GM18858 (cell line): ENCODE results near the gene LRFN2.

Source experiments
- ATAC-seq: cut with Tn5 transposase; IDR thresholded peaks from one replicate; pipeline ENCODE4 v1.9.1; 2021; ENCODE audit not compliant: unreplicated experiment

The LRFN2 gene

DNA sequence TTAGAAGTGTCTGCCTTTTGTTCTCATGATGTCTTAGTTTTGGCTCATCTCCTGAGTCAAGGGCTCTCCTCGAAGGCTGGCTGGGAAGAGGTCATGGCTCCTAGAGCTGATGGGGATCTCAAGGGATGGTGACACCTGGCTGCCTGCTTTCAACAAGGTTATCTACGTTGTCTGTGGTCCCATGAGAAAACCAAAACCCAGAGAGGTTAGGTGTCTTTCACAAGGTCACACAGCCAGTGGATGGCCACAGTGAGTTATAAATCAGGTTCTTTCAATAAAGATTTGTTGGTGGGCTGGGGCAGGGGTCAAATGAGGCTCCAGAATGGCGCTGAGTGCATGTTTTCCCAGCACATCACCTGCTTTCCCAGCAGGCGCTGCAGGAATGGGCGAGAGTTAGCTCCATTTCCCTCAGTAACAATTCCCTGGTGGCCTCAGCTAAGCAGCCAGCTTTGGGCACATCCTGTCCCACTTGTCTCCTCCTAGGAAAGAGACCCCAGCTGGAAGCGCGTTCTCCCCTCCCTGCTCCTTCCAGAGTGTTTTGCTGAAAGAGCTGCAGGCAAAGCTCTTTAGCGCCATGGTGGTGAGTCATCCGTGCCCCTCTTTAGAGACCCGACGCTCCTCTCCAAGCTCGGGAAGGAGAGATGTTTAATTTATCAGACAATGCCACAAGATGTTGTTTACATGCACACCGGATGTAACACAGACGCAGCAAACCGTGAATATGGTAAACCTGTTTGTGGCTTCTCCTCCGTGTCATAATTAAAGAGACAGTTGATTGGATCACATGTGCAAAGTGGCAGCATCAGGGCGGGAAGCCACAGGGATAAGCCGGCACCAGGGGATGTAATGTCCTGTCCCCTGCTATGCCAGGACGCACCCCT lies 109.7 kb downstream of the LRFN2 start:
- no peak for ATAC-seq

DNA sequence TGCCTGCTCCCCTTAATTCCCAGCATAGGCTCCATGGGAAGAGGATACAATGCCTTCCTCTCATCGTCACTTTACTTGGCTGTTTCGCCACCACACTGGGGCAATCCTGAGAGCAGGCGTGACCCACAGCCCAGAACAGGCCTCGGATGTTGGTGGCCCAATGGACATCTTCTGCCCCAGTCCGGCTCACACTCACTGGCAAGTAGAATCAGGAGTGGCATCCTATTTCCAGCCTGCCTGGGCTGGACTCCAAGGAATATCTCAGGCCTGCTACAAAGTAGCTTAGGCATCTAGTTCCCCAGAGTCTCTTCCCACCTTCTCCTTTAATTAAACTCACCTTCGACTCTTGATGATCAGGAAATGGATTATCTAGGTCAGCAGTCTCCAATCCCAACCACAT lies 110.5 kb downstream of the LRFN2 start:
- no peak for ATAC-seq

DNA sequence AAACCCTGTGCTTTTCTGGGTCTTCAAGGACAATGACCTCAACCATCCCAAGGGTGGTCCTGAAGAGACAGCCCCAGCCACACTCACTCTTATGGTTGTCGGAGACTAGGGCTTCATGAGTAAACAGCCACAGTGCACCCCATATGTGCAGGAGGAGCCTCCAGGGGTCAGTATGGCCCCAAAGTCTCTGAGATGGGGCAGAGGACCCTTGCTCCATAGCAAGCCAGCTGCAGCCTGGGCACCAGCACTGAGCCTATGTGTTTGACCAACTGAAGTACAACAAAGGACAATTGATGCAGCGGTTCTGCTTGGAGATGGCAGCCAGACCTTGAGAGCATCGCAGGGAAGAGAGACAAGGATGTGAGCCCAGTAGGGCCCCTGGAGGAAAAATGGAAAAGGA lies 112.2 kb downstream of the LRFN2 start:
- ATAC-seq = no peak

DNA sequence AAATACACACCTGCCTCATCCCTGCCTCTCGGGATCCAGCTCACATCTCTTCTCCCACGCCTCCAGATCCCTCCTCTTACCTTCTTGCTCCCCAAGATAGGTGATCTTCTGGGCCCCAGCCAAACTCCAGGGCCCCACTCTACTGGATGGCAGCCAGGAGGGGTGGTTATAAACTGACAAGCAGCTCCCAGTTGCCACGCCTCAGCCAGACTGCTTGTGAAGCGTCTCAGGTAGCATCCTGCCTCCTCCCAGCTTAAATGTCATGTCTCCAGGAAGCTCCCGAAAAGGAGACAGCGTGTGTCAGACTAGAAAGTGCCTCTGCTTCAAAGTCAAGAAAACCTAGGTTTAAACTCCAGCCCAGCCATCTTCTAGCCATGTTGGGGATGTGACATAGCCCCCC lies 114.1 kb downstream of the LRFN2 start:
- no peak for ATAC-seq

DNA sequence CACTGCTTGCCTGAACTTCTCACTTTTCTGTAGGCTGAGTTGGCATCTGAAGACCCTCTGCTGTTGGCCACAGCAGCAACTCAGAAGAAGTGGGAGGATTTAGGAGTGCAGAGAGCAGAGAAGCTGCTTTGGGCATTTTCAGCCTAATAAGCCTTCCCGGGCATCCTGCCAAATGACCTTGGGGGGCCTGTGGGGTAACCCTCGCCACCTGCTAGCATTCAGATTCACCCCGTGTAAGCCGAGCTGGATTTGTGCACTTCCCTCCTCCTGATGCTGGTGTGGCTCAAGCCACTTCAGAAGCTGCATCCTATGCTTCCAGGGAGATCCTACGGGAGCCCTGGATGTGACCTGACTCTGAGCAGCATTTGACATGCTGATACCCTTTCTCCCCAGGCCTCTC lies 114.8 kb downstream of the LRFN2 start:
- no peak for ATAC-seq

DNA sequence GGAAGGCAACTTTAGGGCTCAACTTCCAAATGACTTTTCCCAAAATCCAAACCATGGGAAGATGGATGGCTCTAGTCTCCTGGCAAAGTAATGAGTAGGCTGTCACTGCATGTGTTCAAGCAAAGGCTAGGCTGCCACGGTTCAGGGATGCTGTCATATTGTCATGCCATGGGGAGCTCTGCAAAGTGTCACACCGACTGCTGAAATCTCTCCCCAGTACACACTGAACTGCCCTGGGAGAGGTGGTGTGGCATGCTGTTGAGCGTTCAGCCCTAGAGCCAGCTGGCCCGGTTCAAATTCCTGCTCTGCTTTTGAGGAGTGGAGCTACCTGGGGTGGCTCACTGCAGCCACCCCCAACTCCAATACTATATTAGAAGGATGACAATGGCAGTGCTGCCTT lies 115.9 kb downstream of the LRFN2 start:
- ATAC-seq = no peak

DNA sequence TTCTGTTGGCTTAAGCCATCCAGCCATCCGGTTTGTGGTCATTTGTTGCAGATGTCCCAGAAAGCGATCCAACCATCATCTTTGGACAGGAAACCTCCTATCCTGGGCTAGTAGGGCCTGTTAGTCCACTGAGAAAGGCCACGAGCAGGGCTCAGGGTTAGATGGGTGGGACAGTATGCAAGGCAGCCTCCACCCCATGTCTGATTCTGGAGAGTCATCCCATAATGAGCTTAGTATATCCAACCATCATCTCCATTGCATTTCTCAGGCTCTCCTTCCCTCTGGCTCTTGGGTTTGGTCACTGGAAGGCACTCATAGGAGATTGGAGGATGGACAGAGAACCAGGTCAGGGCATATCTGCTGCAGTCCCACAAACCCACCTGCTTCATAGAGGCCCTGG lies 117.8 kb downstream of the LRFN2 start:
- no peak for ATAC-seq

DNA sequence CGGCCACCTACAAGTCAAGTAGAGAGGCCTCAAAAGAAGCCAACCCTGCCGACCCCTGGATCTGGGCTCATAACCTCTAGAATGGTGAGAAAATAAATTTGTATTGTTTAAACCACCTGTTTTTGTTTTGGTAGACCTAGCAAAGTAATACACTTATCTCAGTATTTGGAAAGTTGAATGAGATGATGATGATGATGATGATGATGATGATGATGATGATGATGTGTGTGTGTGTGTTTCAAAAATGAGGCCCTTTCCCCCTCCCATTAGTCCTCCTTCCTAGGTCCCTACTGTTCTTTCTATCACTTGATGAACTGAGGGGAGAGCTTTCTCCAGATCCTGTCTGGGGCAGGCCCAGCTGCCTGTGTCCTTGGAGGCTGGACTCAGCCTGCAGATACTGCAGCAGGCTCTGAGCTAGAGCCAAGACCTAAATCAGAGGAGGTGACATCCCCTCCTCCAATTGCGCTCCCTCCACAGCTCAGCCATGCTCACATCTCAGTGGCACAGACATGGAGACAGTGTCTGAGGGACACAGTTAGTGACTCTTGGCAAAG lies 120.1 kb downstream of the LRFN2 start:
- ATAC-seq = no peak

DNA sequence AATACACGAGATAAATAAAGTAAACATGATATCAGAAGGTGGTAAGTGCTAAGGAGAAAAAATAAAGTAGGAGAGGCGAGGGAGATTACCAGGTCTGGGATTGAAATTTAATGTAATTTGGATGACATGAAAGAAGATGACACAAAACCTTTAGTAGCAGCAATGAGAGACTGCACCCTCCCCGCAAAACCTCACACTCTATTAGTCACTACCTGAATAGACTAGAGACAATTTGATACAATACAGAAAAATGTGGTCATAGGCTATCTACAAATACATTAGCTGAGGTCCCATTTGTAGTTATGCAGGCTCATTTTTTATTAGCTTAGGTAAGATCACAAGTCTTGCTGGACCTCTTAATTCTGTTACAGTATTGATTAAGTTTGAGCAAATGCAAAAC lies 125.5 kb downstream of the LRFN2 start:
- no peak for ATAC-seq

DNA sequence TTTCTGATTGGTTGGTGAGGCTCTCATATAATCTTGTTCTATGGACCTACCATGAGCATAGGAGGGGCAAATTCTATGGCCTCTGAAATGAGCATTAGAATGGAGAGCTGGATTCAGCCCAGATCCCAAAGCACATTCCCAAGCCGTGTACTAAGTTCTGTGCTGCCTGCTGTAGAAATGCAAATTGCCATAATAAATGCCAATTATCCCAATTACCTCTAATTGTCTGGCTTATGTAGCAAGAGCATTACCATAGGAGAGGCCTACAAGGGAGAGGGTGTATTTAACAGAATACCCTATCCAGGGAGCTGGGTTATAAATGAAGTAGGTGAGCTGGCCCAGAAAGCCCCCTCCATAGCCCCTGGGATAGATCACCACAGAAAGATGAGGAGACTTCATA lies 126.8 kb downstream of the LRFN2 start:
- no peak for ATAC-seq

DNA sequence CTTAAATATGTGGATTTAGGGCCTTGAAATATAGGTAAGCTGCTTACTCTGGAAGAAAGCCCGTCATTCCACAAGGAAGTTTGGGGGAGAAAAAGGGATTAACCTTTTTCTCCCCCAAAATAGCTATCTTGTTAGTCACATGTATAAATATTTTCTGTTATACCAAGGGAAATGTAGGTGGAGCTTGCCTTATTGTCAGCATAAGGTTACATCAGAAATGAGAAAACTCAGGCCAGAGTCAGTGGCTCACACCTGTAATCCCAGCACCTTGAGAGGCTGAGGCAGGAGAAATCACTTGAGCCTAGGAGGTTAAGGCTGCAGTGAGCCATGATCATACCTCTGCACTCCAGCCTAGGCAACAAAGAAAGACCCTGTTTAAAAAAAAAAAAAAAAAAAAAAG lies 129.9 kb downstream of the LRFN2 start:
- no peak for ATAC-seq

DNA sequence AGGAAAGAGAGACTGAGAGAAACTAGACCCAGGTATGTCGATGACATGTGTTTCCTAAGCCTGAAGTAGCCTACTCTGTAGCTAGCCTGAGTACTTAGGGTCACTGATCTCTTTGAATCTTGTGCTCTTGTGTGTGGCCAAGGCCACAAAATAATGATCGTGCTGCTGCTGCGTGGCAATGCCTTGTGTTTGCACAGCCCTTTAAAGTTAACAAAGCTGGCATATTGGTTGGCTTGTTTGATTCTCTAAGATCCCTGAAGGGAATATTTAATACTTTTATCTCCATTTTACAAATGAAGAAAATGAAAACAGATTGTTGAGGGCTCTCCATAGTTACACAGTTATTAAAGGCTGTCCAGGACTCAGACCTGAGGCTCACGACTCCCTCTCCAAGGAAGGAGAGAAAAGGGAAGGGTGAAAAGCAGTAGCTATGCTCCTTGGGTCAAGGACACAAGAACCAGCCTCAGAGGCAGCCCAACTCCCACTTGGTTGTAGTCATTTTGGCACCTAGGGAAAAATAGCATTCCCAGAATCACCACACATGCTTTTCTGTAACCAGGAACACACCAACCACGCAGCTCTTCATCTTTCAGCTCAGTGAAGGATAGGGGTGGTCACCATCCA lies 130.7 kb downstream of the LRFN2 start:
- no peak for ATAC-seq

DNA sequence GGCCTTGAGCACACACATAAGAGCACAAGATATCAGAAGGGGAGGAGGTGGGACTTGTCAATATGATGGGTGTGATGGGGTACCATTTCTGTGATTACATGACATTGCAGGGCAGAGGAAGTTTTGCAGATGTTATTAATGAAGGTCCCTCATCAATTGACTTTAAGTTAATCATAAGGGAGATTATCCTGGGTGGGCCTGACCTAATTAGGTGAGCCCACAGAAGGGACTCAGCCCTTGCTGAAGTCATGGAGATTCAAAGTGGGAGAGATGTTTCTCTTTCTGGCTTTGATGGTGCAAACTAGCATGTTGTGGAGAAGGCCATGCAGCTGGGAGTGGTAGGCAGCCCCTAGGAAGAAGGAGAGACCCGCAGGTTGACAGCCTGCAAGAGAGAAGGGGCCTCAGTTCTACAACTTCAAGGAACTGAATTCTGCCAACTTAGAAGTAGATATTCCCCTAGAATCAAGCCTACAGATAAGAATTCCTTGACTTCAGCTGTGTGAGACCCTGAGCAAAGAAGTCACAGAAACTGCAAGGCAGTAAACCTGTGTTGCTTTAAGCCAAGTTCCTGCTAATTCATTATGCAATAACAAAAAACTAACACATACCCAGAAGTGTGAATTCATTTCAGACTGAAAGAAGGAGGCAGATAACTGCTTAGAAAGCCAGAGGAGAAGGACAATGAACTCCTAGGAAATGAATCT lies 131.3 kb downstream of the LRFN2 start:
- ATAC-seq = no peak

DNA sequence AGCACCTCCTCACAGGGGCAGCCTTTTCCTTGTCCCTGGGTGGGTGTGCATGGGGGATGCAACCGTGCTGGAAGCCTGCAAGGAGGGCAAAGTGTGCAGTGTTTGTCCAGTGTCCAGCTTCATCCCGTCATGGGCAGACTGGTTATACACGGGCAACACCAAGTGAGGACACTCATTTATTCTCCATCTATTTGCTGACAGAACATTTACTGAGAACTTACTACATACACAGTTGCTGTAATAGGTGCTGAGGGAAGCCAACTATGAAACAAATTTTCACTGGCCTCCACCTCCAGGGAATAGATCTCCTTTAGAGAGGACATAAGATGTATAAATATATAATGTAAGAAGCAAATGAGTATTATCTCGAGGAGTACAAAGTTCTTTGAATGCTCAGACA lies 136.7 kb downstream of the LRFN2 start:
- no peak for ATAC-seq

DNA sequence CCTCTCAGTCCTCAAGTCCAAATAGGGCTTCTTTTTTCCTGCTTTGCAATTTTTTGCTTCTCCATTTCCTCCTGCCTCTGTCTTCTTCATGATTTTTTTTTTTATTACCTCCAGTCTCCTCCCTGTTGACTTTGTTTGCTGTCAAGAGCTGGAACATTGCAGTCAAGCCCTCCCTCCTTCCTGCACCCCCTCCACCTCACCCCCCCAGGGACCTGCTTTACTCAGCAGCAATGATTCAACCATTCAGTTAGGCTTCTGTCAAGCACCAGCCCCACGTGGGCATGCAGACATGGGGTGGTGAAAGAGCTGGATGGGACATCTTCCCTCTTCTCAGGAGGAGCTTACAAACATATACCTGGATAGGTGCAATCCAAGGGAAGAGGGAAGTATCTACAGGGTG lies 142.4 kb downstream of the LRFN2 start:
- ATAC-seq = no peak

DNA sequence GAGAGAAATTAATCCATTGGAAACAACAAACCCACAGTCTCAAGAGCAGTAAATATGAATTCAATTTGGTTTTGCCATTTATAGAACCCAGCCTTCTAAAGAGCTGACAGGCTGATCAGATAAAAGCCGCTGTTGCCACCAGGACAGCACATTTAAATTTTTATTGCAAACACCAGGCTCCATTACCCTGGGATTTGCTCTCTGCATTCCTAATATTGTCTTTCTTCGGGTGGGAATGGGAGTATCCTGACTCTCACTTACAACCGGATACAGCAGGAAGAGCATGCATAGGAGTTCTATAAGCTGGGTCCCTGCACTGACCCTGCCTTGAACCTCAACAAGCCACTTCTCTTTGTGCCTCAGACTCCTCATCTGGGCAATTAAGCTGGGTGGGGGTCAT lies 142.9 kb downstream of the LRFN2 start:
- ATAC-seq = no peak

DNA sequence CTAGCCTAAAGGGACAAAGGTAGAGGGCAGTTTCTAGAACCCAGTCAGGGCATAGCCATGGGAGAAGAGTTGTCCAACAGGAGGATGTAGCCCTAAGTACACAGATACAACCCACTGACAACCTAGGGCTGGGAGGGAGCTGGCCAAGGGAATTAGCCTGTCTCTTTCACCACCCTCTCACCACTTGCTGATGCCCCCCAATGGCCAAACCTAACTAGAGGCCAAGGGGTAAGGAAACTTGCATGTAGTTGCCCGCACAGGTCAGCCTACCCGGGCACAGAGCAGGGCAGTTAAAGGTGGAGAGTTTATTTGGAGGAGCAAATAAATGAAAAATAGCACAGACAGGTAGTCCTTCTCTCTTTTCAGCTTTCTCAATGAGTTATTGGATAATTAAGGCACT lies 143.3 kb downstream of the LRFN2 start:
- no peak for ATAC-seq

DNA sequence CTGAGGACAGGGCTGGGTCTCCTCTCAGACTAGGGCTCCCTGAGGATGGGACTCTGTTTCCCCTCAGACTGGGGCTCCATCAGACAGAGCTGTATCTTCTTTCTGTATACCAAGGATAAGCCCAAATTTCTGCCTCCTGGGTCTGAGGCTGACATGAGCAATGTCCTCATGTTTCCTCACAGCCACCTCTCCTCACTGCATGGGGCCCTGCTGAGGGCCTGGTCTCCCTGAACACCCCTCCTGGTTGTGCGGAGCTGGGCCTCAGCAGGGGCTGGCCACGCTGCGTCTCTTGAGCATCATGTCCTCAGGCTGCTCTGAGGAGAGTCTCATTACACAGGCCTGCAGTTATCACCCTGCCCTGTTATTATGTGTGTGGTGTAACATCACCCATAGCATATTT lies 144.6 kb downstream of the LRFN2 start:
- no peak for ATAC-seq

DNA sequence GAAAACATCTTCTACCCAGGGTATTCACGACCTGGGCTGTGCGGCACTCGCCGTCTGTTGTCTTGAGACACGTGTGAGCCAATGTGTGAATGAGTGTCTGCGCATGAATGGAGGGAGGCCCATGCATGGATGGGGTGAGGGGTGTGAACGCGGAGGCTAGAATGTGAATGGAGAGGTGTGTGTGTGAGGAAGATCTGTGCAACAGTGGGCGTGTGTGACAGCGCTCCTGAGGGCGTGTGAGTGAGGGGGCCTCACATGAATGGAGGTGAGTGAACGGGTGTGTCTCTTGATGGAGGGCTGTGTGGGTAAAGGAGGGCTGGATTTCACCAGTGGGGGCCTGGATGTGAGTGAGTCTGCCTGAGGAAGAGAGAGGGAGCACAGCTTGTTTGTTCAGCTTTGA lies 146.0 kb downstream of the LRFN2 start:
- ATAC-seq = no peak

DNA sequence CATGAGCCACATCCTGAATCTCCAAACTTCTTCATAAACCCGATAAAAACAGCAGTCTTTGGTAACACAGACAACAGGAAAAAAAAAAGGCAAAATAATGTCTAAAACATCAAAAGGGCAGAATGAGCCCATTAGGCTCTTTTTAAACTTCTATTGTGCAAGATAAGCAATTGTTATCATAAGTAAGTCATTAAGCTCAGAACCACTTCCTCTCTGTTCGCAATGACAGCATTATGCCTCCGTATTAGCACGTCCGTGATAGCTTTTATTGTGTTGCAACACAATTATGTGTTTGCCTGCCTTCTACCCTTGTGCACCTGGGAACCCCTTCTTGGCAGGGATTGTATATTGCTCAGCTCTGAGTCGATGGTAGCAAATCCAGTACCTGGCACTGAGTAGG lies 147.1 kb downstream of the LRFN2 start:
- ATAC-seq = no peak

DNA sequence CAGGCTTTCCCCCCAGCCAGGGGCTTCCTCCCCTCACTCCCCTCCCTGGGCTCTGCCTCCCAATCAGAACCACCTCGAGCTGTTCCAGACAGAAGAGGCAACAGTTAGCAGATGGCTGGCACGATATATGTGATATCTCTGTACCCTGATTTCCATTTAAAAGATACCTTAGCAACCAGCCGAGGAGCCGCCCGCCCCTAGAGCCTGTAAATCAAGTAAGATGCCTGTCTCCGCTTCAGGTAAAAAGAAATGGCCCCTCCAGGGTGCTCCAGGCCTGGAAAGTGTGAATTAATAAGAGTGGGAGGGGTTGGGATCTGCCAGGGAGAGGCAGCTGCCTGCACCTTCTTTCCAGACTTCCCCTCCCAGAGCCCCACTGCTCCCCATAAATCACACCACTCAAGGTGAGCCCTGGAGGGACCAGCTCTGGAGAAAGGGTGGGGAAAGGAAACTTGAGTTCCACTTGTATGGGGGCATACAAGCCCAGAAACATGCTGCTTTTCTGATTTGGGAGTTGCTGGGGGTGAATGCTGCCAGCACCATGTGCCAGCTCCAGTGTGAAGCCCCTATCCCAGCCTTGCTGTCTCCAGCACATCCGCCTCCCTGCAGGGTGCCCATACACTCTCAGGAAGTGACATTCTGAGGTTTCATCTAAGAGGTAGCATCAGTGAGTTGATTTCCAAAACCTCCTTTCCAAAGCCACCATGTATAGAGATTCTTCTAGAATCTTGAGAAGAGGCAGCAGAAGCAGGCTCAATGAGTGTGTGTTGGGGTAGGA lies 148.0 kb downstream of the LRFN2 start:
- no peak for ATAC-seq
